Karpas-422 (cell line): ENCODE measurements around the gene SKIDA1. TPM values are rescaled to one million over a fixed set of nuclear protein-coding genes. Genes with fewer than 3 reads are reported as not detected.

ENCODE experiments used
- DNase-seq: peaks from one replicate; pipeline ENCODE4 v3.0.0-alpha.2; 2015
- H2AFZ ChIP-seq: fragments of 200-600 bp; sonication (generic); 2 replicates; pipeline ENCODE4 v1.6.1; 2014; ENCODE audit warnings: antibody characterized with exemption, low read length, mixed read lengths
- H3K27ac ChIP-seq: fragments of 200-600 bp; sonication (generic); 2 replicates; pipeline ENCODE4 v1.5.1; 2014; ENCODE audit warnings: mild to moderate bottlenecking, low read length, moderate library complexity
- H3K27me3 ChIP-seq: fragments of 200-600 bp; sonication (generic); 2 replicates; pipeline ENCODE4 v1.6.1; 2014; ENCODE audit warnings: low read length, mixed read lengths
- H3K36me3 ChIP-seq: fragments of 200-600 bp; sonication (generic); 2 replicates; pipeline ENCODE4 v1.6.1; 2014; ENCODE audit warnings: low read length, mixed read lengths; ENCODE audit not compliant: insufficient read depth
- H3K4me1 ChIP-seq: fragments of 200-600 bp; sonication (generic); 2 replicates; pipeline ENCODE4 v1.6.1; 2014; ENCODE audit warnings: mild to moderate bottlenecking, low read length, mixed read lengths
- H3K4me2 ChIP-seq: fragments of 200-600 bp; sonication (generic); 2 replicates; pipeline ENCODE4 v1.6.1; 2014; ENCODE audit warnings: low read length, low read depth, mild to moderate bottlenecking; ENCODE audit not compliant: poor library complexity, severe bottlenecking
- H3K4me3 ChIP-seq: fragments of 200-600 bp; sonication (generic); 2 replicates; pipeline ENCODE4 v1.5.1; 2014; ENCODE audit warnings: mild to moderate bottlenecking, antibody characterized with exemption, low read length, mixed read lengths
- H3K79me2 ChIP-seq: fragments of 200-600 bp; sonication (generic); 2 replicates; pipeline ENCODE4 v1.6.1; 2014; ENCODE audit warnings: mild to moderate bottlenecking, low read length, mixed read lengths
- H3K9ac ChIP-seq: fragments of 200-600 bp; sonication (generic); 2 replicates; pipeline ENCODE4 v1.6.0; 2014; ENCODE audit warnings: low read length
- H3K9me2 ChIP-seq: fragments of 200-600 bp; sonication (generic), shearing (Covaris generic); replicated peaks from 2 replicates; pipeline ENCODE4 v1.6.0; 2014; ENCODE audit warnings: mild to moderate bottlenecking, low read length, moderate library complexity; ENCODE audit not compliant: insufficient read depth
- H3K9me3 ChIP-seq: fragments of 300-700, 200-600 bp; sonication (generic); 2 replicates; pipeline ENCODE4 v1.6.1; 2014; ENCODE audit warnings: low read length, mixed read lengths
- H4K20me1 ChIP-seq: fragments of 200-600 bp; sonication (generic); 2 replicates; pipeline ENCODE4 v1.6.1; 2014; ENCODE audit warnings: mild to moderate bottlenecking, antibody characterized with exemption, low read length, low read depth; ENCODE audit not compliant: insufficient read depth
- total RNA-seq: library from RNA; depleted of rRNA; stranded (reverse); fragments of >200 nt; shearing (Covaris generic); gene quantifications from 2 replicates; pipeline ENCODE4 v1.2.3, GENCODE V29; 2014; ENCODE audit warnings: low replicate concordance

Gene SKIDA1
- total RNA-seq, 1 experiment from 2014 or later = 0.22 TPM

DNA sequence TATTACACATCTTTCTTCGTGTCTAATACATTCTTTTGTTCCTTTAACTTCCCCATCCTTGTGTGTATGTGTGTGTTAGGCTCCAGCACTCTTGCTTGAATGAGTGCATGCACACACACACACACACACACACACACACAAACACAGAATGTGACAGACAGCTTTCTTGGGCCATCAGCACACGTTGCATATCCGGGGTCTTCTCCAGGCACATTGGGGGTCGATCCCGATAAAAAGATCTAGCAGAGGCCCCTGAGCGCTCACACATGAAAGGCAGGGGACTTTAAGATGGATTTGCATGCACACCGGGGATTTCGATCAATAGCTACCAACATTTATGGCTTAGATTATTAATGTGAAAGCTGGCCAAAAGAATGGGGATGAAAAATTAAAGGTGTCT is 4.5 kb downstream of the SKIDA1 start:
- H2AFZ ChIP-seq = no peak overlapping the region
- DNase-seq = no peak
- no peaks in the 10 kb centered on the region for H3K9me3 ChIP-seq
- H3K9ac ChIP-seq = no peak overlapping the region
- H3K27me3 ChIP-seq = no peaks in the 10 kb centered on the region
- H3K36me3 ChIP-seq = no peaks in the 10 kb centered on the region
- no peaks in the 10 kb centered on the region for H4K20me1 ChIP-seq
- H3K4me2 ChIP-seq = no peak overlapping the region
- no peaks in the 10 kb centered on the region for H3K9me2 ChIP-seq
- H3K4me1 ChIP-seq = peaks cover 47% of the 10 kb centered on the region
- H3K4me3 ChIP-seq = no peak overlapping the region
- H3K79me2 ChIP-seq = no peaks in the 10 kb centered on the region
- H3K27ac ChIP-seq = no peak overlapping the region

DNA sequence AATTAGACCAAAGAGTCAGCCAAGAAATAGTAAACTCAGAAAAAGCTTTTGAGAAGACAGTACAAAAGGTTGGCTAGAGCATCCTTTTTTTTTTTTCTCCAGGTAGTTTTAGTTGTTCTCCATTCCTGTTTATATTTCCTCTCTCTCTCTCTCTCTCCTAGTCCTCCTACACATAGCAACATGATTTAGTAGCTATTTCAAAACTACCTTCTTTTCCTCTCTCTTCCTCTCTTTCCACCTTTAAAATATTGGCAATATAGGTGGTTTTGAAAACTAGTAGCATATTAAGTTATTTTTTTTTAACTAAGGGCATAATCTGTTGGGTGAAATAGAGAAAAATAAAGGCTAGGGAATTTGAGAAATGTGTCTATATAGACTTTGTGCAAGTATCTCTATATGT is 5.0 kb downstream of the SKIDA1 start:
- Histone ChIP-seq H3K4me3 (no peak overlapping the region), H3K9me2 (no peaks in the 10 kb centered on the region), H3K36me3 (no peaks in the 10 kb centered on the region), H3K4me1 (peaks cover 44% of the 10 kb centered on the region), H3K9ac (no peak overlapping the region), H3K79me2 (no peaks in the 10 kb centered on the region), H3K27ac (no peak overlapping the region), H3K4me2 (no peak overlapping the region), H2AFZ (no peak overlapping the region), H3K9me3 (no peaks in the 10 kb centered on the region), H3K27me3 (no peaks in the 10 kb centered on the region), H4K20me1 (no peaks in the 10 kb centered on the region)
- DNase-seq = no peak

DNA sequence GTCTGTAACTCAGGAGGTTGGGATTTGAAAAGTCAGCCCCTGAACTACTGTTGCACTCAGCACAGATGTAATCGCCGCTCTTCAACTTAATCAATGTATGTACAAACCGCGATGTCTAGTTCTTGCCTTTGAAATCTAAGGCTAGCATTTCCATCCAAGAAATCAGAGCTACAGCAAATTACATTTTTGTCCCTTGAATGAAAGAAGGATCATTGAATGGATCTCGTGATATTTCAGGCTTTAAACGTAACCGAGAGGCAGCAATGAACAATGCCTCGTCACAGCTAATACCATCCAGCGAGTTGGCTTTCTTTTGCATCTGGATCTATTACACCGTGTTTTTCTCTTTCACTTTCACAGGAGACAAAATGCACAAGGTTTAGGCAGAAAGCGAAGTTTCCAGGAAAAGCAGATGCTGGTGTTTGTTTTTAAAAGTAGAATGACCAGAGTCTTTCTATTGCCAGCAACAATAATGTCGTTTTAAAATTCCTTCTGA is 5.5 kb downstream of the SKIDA1 start:
- Histone ChIP-seq H3K36me3 (no peaks in the 10 kb centered on the region), H3K27me3 (no peaks in the 10 kb centered on the region), H4K20me1 (no peaks in the 10 kb centered on the region), H3K9me3 (no peaks in the 10 kb centered on the region), H3K9ac (peak overlapping the region; percentile 53), H2AFZ (peak overlapping the region; percentile 97), H3K4me3 (peak overlapping the region; percentile 64), H3K79me2 (no peaks in the 10 kb centered on the region), H3K4me1 (peaks cover 38% of the 10 kb centered on the region), H3K4me2 (peak overlapping the region; percentile 98), H3K9me2 (no peaks in the 10 kb centered on the region), H3K27ac (no peak overlapping the region)
- peak; percentile 62 for DNase-seq

DNA sequence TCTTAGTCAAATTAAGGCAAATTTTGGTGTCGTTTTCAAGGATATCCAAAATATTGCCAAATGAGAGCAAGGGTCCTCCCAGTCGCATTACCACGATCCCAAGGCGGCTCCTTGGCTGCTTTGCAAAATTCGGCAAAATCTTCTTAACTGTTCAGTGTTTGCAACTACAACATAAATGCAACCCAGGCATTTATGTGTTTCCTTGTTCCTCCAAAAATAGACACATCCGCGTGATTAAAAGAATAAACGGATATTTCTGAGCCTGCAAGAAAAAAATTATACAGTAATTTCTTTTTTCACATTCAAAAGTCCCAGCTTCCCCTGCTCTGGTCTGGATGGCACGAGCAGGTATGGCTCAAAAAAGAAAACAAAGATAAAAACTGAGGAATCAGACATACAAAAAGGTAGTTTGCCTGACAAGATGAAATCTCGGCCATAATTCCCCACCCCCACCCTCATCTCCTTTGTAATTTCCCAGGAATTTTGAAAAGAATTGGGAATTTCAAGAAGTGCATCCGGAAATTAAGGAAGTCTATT is 6.0 kb downstream of the SKIDA1 start:
- peaks cover 36% of the 10 kb centered on the region for H3K4me1 ChIP-seq
- H3K27me3 ChIP-seq = no peaks in the 10 kb centered on the region
- no peak overlapping the region for H3K27ac ChIP-seq
- peak overlapping the region; percentile 64 for H3K4me3 ChIP-seq
- no peaks in the 10 kb centered on the region for H4K20me1 ChIP-seq
- peak overlapping the region; percentile 97 for H2AFZ ChIP-seq
- no peak for DNase-seq
- peak overlapping the region; percentile 53 for H3K9ac ChIP-seq
- H3K9me3 ChIP-seq = no peaks in the 10 kb centered on the region
- H3K36me3 ChIP-seq = no peaks in the 10 kb centered on the region
- H3K4me2 ChIP-seq = peak overlapping the region; percentile 98
- no peaks in the 10 kb centered on the region for H3K79me2 ChIP-seq
- H3K9me2 ChIP-seq = no peaks in the 10 kb centered on the region

DNA sequence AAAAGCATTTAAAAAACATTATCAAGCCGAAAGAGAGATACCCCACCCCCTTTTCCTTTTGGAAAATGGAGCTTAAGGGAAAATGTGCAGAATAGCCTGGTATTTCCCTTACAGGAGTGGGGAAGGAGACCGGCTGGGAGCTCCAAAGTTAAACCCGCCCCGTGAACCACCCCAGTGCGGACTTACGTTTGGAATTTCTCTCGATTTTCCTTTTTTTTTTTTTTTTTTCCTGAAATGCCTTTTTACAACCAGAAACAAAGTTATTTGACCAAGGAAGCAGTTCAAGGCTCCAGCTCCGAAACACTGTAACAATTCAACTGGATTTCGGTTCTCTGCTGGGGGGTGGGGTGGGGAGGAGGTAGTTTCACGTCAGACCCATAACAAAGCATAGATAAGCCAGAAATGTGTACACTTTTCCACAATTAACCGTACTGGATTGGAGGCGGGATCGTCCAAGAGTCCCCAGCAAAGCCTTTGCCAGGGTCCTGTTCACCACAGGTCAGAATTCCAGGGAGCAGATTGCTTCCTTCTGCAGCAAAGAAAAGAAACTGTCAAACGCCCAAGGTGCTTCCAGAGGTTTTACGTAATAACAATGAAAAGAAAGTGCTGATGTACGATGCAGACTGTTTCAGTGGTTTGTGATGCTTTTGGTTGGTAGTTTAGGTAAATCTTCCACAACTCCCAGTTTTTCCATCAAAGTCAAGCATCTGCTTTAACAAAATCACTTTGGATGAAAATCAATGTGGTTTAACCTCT is 6.7 kb downstream of the SKIDA1 start:
- Histone ChIP-seq H3K9me2 (no peaks in the 10 kb centered on the region), H4K20me1 (no peaks in the 10 kb centered on the region), H3K27me3 (no peaks in the 10 kb centered on the region), H3K79me2 (no peaks in the 10 kb centered on the region), H3K4me2 (peak overlapping the region; percentile 98), H3K4me1 (peaks cover 36% of the 10 kb centered on the region), H3K9me3 (no peaks in the 10 kb centered on the region), H3K4me3 (peak overlapping the region; percentile 64), H2AFZ (peak overlapping the region; percentile 97; the same call in 1 of the 2 replicates), H3K36me3 (no peaks in the 10 kb centered on the region), H3K27ac (no peak overlapping the region), H3K9ac (peak overlapping the region; percentile 53)
- DNase-seq = no peak

DNA sequence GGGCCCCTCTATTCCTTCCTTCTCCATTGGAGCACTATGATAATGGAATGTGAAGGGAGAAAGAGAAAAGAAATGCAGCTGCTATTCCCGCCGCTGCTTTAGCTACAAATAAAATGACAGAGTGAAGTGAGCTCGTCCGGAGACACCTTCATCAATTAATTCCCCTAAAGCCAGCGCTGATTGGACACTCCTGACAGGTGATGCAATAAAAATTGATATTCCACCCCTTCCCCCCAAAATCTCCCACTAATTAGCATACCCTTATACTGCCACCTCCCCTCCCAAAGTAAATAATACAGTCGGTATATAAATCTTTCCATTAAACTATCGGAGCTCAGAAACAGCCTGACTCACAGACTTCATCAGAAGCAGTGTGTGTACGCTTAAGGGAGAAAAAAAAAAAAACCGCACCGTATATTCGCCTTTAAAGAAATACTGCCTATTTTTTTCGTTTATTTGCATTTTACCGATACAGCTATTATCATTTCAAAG is 7.3 kb downstream of the SKIDA1 start:
- Histone ChIP-seq H3K4me3 (peak overlapping the region; percentile 64), H3K4me1 (peaks cover 36% of the 10 kb centered on the region), H2AFZ (peak overlapping the region; percentile 87), H3K4me2 (peak overlapping the region; percentile 98), H3K9ac (peak overlapping the region; percentile 53), H3K9me3 (no peaks in the 10 kb centered on the region), H3K79me2 (no peaks in the 10 kb centered on the region), H3K36me3 (no peaks in the 10 kb centered on the region), H4K20me1 (no peaks in the 10 kb centered on the region), H3K9me2 (no peaks in the 10 kb centered on the region), H3K27me3 (no peaks in the 10 kb centered on the region), H3K27ac (no peak overlapping the region)
- peak; percentile 68 for DNase-seq

DNA sequence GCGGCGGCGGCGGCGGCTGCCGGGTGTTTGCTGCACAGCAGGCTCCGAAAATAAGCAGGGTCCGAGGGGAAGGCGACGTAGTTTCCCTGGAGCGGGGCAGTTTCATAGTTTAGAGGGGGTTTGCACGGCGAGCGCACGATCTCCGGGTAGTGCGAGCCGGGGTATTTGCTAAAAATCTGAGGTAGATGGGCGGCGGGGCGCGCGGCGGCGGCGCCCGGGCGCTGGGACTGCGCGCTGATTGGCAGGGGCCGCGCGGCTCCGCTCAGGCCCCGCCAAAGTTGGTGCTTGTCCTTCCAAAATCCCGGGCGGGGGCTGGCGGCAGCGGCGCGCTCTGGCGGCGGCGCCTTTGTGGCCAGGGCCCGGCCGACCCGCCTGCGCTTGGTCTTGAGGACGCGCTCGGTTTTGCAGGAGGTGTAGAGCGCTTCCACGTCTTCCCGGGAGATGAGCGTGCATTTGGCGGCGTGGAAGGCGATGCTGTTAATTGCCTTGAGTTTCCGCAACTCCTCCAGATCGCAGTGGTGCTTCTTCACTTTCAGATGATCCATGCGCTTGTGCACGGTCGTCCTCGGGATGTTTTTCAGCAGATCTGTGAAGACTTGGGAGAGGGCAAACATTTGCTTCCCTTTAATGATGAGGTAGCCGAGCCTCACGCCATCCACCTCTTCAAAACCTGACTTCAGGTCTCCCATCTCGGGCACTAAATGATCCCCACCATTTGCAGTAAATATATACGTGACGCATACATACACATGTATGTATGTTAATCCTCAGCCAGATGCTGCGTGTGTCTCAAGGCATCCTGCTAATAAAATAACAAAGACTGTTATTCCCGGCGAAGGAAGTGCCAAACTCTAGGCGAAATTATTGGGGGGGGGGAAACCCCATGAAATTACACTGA is 8.1 kb downstream of the SKIDA1 start:
- Histone ChIP-seq H3K4me3 (peak overlapping the region; percentile 64), H3K9me2 (no peaks in the 10 kb centered on the region), H4K20me1 (no peaks in the 10 kb centered on the region), H3K9ac (peak overlapping the region; percentile 53), H3K79me2 (no peaks in the 10 kb centered on the region), H3K27me3 (no peaks in the 10 kb centered on the region), H3K9me3 (no peaks in the 10 kb centered on the region), H3K4me2 (peak overlapping the region; percentile 98), H2AFZ (peak overlapping the region; percentile 87), H3K4me1 (peaks cover 36% of the 10 kb centered on the region), H3K27ac (no peak overlapping the region), H3K36me3 (no peaks in the 10 kb centered on the region)
- peak; percentile 77 for DNase-seq
